Measurements from ENCODE around the gene MUC4.

DNA sequence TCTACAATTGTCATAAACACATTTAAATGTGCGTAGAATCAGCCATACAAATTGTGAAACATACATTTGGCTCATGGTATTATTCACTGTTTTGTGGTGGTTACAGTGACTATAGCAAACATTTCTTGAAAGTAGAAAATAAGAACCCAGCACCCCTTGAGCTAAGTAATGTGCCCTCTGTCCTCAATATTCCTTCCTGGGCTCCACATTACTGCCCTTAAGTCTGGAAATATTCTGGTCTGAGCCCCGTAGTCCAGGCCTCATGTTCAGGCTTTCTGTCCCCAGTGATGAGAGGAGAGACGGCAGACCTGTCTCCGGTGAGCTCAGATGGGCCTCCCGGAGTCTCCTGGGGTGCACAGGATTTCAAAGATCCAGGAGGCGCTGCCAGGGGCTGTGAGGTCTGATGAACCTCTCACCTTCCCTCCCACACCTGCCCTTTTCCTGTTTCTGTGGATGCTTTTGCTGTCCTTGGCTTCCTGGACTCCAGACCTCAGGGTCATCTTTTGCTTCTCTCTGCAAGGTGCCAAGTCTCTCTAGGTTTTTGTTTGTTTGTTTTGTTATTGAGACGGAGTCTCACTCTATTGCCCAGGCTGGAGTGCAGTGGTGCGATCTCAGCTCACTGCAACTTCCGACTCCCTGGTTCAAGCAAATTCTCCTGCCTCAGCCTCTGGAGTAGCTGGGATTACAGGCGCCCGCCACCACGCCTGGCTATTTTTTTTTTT lies 99.8 kb downstream of the MUC4 start:
- TF ChIP-seq ADNP (tag; IDR thresholded peaks at IDR 0.05) (no peak), PREB (CRISPR knock-in tag; IDR thresholded peaks at IDR 0.05) (no peak), CTCF (IDR thresholded peaks at IDR 0.05 in 2 of 3, conservative IDR thresholded peaks at IDR 0.05 in 1 of 3; ENCODE audit: insufficient read depth in 2 of 3, low read depth in 1 of 3, low read length in 3 of 3) (no peak), SMAD3 (CRISPR knock-in tag; conservative IDR thresholded peaks at IDR 0.05) (no peak), POLR2AphosphoS5 (IDR thresholded peaks at IDR 0.05; ENCODE audit: control insufficient read depth, insufficient read depth, low read depth, low read length) (no peak)
- TF ChIP-seq, protein P1, sequence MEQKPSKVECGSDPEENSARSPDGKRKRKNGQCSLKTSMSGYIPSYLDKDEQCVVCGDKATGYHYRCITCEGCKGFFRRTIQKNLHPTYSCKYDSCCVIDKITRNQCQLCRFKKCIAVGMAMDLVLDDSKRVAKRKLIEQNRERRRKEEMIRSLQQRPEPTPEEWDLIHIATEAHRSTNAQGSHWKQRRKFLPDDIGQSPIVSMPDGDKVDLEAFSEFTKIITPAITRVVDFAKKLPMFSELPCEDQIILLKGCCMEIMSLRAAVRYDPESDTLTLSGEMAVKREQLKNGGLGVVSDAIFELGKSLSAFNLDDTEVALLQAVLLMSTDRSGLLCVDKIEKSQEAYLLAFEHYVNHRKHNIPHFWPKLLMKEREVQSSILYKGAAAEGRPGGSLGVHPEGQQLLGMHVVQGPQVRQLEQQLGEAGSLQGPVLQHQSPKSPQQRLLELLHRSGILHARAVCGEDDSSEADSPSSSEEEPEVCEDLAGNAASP (IDR thresholded peaks at IDR 0.05) = no peak

All from K562 (cell line).